NCI-H146 treated with DMSO at 0.1 percent for 48 hours (cell line): ENCODE results near the gene FRMD4B.
"Not testable (repeated sequence)": the region's sequence is repeated elsewhere in the genome, so short reads cannot be mapped to it uniquely, and the experiment has no call there.

Experiments
- DNase-seq: peaks from one replicate; lab custom pipeline; 2025; ENCODE audit not compliant: unreplicated experiment; lab: John Stamatoyannopoulos, UW

FRMD4B gene

GRCh38 chr3:69290430-69290829, 95.5 kb downstream of the FRMD4B start:
- DNase-seq = no peak

GRCh38 chr3:69290006-69290405, 95.9 kb downstream of the FRMD4B start:
- DNase-seq = no peak

- DNase-seq = peak; percentile 20
Observed at GRCh38 chr3:69288161-69288895, 97.6 kb downstream of the FRMD4B start.

GRCh38 chr3:69283913-69284611, 101.8 kb downstream of the FRMD4B start:
- no peak for DNase-seq

- DNase-seq = no peak
Observed at GRCh38 chr3:69283496-69283895, 102.4 kb downstream of the FRMD4B start.

- no peak for DNase-seq
Observed at GRCh38 chr3:69282181-69282580, 103.7 kb downstream of the FRMD4B start.

- not testable (repeated sequence) for DNase-seq
Observed at GRCh38 chr3:69277403-69277802, 108.5 kb downstream of the FRMD4B start.

GRCh38 chr3:69276884-69277283, 109.0 kb downstream of the FRMD4B start:
- no peak for DNase-seq

- not testable (repeated sequence) for DNase-seq
Observed at GRCh38 chr3:69276191-69276590, 109.7 kb downstream of the FRMD4B start.

- no peak for DNase-seq
Observed at GRCh38 chr3:69273896-69274295, 112.0 kb downstream of the FRMD4B start.

- no peak for DNase-seq
Observed at GRCh38 chr3:69272556-69272955, 113.3 kb downstream of the FRMD4B start.

- no peak for DNase-seq
Observed at GRCh38 chr3:69271098-69271497, 114.8 kb downstream of the FRMD4B start.

- DNase-seq = no peak
Observed at GRCh38 chr3:69266585-69266984, 119.3 kb downstream of the FRMD4B start.

- not testable (repeated sequence) for DNase-seq
Observed at GRCh38 chr3:69266071-69266470, 119.8 kb downstream of the FRMD4B start.

- DNase-seq = not testable (repeated sequence)
Observed at GRCh38 chr3:69260843-69261405, 125.0 kb downstream of the FRMD4B start.

- DNase-seq = no peak
Observed at GRCh38 chr3:69260216-69260787, 125.6 kb downstream of the FRMD4B start.

- no peak for DNase-seq
Observed at GRCh38 chr3:69259125-69259524, 126.8 kb downstream of the FRMD4B start.

- no peak for DNase-seq
Observed at GRCh38 chr3:69255928-69256327, 130.0 kb downstream of the FRMD4B start.

- no peak for DNase-seq
Observed at GRCh38 chr3:69254351-69254750, 131.5 kb downstream of the FRMD4B start.

- no peak for DNase-seq
Observed at GRCh38 chr3:69252631-69253030, 133.3 kb downstream of the FRMD4B start.

GRCh38 chr3:69252141-69252540, 133.7 kb downstream of the FRMD4B start:
- no peak for DNase-seq
